Measurements from ENCODE around the gene CDH23. TPM values are rescaled to one million over a fixed set of nuclear protein-coding genes. Genes with fewer than 3 reads are reported as not detected.

CDH23 gene
- polyA plus RNA-seq, 1 donor (not counting 4 experiments of a cell fraction or from before 2014, with no cell fraction given) = 0.01 TPM

DNA sequence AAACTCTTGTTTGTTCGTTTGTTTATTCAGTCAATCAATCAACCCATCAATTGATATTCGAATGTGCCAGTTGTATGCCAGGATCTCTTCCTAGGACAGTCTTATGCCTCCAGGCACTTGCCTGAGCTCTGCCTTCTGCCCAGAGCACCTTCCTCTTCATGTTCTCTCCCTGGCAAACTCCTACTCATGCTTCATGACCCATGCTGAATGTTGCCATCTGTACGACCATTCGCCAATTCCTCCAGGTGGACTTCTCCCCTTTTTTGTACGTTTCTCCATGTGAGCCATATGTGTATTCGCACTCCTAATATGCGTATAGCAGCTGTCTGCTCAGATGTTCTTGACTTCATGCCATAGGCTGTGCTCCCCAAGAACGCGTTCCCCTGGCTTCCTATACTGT is 180.1 kb downstream of the CDH23 start:
- H3K4me2 ChIP-seq (ENCODE audit: control insufficient read depth, extremely low read depth, insufficient read depth, low read depth, low read length) = no peak overlapping the region
- dilution Hi-C loops (cut with MboI; ENCODE audit: extremely low pct_ligation_motif_present, low sequenced_read_pairs) = no loop called here
- H2AFZ ChIP-seq (ENCODE audit: control insufficient read depth, low read length) = no peak overlapping the region
- H3K9me1 ChIP-seq (ENCODE audit: control insufficient read depth, extremely low read depth, insufficient read depth, low read length) = no peaks in the 10 kb centered on the region
- no peaks in the 10 kb centered on the region for H3K79me2 ChIP-seq (ENCODE audit: control insufficient read depth, insufficient read depth, low read length)
- no peaks in the 10 kb centered on the region for H3K36me3 ChIP-seq (ENCODE audit: control insufficient read depth in 2 of 2, extremely low read depth in 1 of 2, insufficient read depth in 2 of 2, low read length in 2 of 2)
- no peak overlapping the region for H3K27ac ChIP-seq (ENCODE audit: control insufficient read depth, insufficient read depth, low read length)
- H3K9ac ChIP-seq (ENCODE audit: control insufficient read depth, extremely low read depth, insufficient read depth, low read length) = no peak overlapping the region
- no peaks in the 10 kb centered on the region for H4K20me1 ChIP-seq (ENCODE audit: control insufficient read depth, extremely low read depth, insufficient read depth, low read length)
- FAIRE-seq (no peak), DNase-seq (ENCODE audit: low read depth, low spot score) (no peak)
- no peaks in the 10 kb centered on the region for H3K4me1 ChIP-seq (ENCODE audit: control insufficient read depth, extremely low read depth, insufficient read depth, low read length)
- TF ChIP-seq, protein P1, sequence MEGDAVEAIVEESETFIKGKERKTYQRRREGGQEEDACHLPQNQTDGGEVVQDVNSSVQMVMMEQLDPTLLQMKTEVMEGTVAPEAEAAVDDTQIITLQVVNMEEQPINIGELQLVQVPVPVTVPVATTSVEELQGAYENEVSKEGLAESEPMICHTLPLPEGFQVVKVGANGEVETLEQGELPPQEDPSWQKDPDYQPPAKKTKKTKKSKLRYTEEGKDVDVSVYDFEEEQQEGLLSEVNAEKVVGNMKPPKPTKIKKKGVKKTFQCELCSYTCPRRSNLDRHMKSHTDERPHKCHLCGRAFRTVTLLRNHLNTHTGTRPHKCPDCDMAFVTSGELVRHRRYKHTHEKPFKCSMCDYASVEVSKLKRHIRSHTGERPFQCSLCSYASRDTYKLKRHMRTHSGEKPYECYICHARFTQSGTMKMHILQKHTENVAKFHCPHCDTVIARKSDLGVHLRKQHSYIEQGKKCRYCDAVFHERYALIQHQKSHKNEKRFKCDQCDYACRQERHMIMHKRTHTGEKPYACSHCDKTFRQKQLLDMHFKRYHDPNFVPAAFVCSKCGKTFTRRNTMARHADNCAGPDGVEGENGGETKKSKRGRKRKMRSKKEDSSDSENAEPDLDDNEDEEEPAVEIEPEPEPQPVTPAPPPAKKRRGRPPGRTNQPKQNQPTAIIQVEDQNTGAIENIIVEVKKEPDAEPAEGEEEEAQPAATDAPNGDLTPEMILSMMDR (optimal IDR thresholded peaks at IDR 0.05 in 1 of 3, IDR thresholded peaks at IDR 0.05 in 1 of 3, conservative IDR thresholded peaks at IDR 0.05 in 1 of 3; ENCODE audit: extremely low read depth in 1 of 3, insufficient read depth in 2 of 3, low read length in 3 of 3) = no peak
- no peak for TF ChIP-seq EZH2 (IDR thresholded peaks at IDR 0.05; ENCODE audit: low read length)
- no peaks in the 10 kb centered on the region for H3K9me3 ChIP-seq (ENCODE audit: control insufficient read depth, low read depth, low read length)
- no peak overlapping the region for H3K4me3 ChIP-seq (ENCODE audit: control insufficient read depth in 2 of 3, extremely low read depth in 1 of 3, insufficient read depth in 2 of 3, low read depth in 1 of 3, low read length in 3 of 3)
- H3K27me3 ChIP-seq (ENCODE audit: control insufficient read depth, extremely low read depth, insufficient read depth, low read length) = peaks cover 16% of the 10 kb centered on the region

DNA sequence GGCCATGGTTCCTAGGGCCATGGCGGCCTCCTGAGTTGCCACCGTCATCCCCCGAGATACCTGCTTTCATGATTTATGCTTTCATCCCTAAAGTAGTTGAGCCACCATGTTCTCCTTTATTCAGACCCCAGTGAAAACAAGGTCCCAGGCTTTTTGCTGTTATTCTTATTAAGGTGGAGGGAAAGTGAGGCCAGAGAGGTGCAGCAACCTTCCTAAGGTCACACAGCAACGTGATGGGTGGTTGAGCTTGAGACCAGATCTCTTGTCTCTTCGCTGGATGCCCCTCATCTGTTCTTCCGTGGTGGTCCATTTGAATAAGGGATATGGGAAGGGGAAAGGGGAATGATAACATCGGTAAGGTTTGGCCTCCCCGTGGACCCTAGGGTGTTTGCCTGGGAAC is 180.6 kb downstream of the CDH23 start:
- no peak for FAIRE-seq
- dilution Hi-C loops (cut with MboI; ENCODE audit: extremely low pct_ligation_motif_present, low sequenced_read_pairs) = no loop called here
- peaks cover 16% of the 10 kb centered on the region for H3K27me3 ChIP-seq (ENCODE audit: control insufficient read depth, extremely low read depth, insufficient read depth, low read length)

More for the DNA sequence above, 180.6 kb downstream of the CDH23 start:
- no peak overlapping the region for H2AFZ ChIP-seq (ENCODE audit: control insufficient read depth, low read length)
- no peaks in the 10 kb centered on the region for H3K79me2 ChIP-seq (ENCODE audit: control insufficient read depth, insufficient read depth, low read length)
- no peaks in the 10 kb centered on the region for H3K9me3 ChIP-seq (ENCODE audit: control insufficient read depth, low read depth, low read length)
- H3K9ac ChIP-seq (ENCODE audit: control insufficient read depth, extremely low read depth, insufficient read depth, low read length) = no peak overlapping the region
- H3K36me3 ChIP-seq (ENCODE audit: control insufficient read depth in 2 of 2, extremely low read depth in 1 of 2, insufficient read depth in 2 of 2, low read length in 2 of 2) = no peaks in the 10 kb centered on the region
- no peaks in the 10 kb centered on the region for H3K9me1 ChIP-seq (ENCODE audit: control insufficient read depth, extremely low read depth, insufficient read depth, low read length)
- no peak overlapping the region for H3K4me3 ChIP-seq (ENCODE audit: control insufficient read depth in 2 of 3, extremely low read depth in 1 of 3, insufficient read depth in 2 of 3, low read depth in 1 of 3, low read length in 3 of 3)
- TF ChIP-seq, protein P1 (optimal IDR thresholded peaks at IDR 0.05 in 1 of 3, IDR thresholded peaks at IDR 0.05 in 1 of 3, conservative IDR thresholded peaks at IDR 0.05 in 1 of 3; ENCODE audit: extremely low read depth in 1 of 3, insufficient read depth in 2 of 3, low read length in 3 of 3) = no peak
- no peak for TF ChIP-seq EZH2 (IDR thresholded peaks at IDR 0.05; ENCODE audit: low read length)
- no peak for DNase-seq (ENCODE audit: low read depth, low spot score)
- no peaks in the 10 kb centered on the region for H4K20me1 ChIP-seq (ENCODE audit: control insufficient read depth, extremely low read depth, insufficient read depth, low read length)
- H3K4me2 ChIP-seq (ENCODE audit: control insufficient read depth, extremely low read depth, insufficient read depth, low read depth, low read length) = no peak overlapping the region
- no peak overlapping the region for H3K27ac ChIP-seq (ENCODE audit: control insufficient read depth, insufficient read depth, low read length)
- no peaks in the 10 kb centered on the region for H3K4me1 ChIP-seq (ENCODE audit: control insufficient read depth, extremely low read depth, insufficient read depth, low read length)
